ENCODE results near the gene ZNF282.
"Not testable (repeated sequence)": the region's sequence is repeated elsewhere in the genome, so short reads cannot be mapped to it uniquely, and the experiment has no call there.

The ZNF282 gene

DNA sequence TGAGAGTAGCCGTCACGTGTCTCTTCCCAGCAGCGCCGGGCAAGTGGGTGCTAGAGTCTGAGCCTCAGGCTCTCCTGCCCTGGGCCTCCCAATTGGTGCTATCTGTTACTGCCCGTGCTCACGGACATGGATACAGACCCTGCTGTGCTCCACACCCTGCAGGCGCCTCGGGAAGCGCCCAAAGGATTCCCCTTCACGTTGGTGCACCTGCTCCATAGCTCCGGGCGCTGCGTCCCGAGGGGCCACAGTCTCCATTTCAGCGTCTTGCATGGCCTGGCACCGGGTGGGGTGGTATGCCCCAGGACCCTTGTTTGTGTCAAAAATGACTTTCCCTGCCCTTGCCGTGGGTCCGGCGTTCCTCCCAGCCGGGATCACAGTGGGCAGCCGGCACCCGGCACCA lies 30.3 kb downstream of the ZNF282 start:
- DNase-seq (ENCODE audit: low read depth), result no peak

- not testable (repeated sequence) for DNase-seq (ENCODE audit: low read depth)
Observed at GRCh38 chr7:149226366-149226765, 31.0 kb downstream of the ZNF282 start.

DNA sequence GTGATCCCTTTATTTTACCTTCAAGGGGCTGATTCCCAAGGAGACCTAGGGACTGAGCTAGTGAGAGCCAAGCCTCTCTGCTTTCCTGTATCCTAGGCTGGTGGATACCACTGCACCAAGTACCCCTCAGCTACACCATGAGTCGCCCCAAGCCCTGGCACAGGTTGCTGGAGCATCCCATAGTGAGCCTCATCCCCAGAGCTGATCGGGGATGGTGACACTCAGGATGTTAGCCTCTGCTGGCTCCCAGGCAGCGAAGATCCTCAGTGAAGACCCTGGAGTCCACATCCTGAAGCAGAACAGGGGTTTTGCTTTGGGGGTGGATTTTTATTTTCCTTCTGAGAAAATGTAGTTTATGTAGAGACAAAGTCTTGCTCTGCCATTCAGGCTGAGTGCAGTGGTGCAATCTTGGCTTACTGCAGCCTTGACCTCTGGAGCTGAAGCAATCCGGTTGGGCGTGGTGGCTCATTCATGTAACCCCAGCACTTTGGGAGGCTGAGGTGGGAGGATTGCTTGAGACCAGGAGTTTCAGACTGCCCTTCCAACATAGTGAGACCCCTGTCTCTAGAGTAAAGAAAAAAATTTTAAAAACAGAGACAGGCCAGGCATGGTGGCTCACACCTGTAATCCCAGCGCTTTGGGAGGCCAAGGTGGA lies 31.6 kb downstream of the ZNF282 start:
- DNase-seq (ENCODE audit: low read depth), result no peak

- no peak for DNase-seq (ENCODE audit: low read depth)
Observed at GRCh38 chr7:149228831-149229471, 33.6 kb downstream of the ZNF282 start.

- no peak for DNase-seq (ENCODE audit: low read depth)
Observed at GRCh38 chr7:149229526-149229925, 34.2 kb downstream of the ZNF282 start.

- DNase-seq (ENCODE audit: low read depth), result no peak
Observed at GRCh38 chr7:149232362-149232761, 37.0 kb downstream of the ZNF282 start.

- not testable (repeated sequence) for DNase-seq (ENCODE audit: low read depth)
Observed at GRCh38 chr7:149233655-149234204, 38.4 kb downstream of the ZNF282 start.

- DNase-seq (ENCODE audit: low read depth), result no peak
Observed at GRCh38 chr7:149237502-149237901, 42.2 kb downstream of the ZNF282 start.

DNA sequence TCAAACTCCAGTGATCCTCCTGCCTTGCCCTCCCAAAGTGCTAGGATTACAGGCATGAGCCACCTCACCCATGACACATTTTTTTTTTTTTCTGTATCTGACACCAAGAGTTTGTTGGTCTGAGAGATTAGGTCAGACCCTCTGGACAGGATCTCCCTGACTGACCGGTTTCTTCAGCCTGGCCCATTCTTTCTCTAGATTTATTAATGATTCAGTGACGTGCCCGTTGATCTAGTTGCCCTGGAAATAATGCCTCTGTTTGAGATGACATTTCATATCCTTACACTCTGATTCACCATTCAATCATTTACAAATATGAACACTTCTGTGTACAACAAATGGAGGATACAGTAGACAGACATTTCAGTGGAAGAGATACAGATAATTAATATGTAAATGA lies 42.7 kb downstream of the ZNF282 start:
- DNase-seq (ENCODE audit: low read depth), result no peak

- peak; percentile 84 for DNase-seq (ENCODE audit: low read depth)
Observed at GRCh38 chr7:149239345-149240143, 44.2 kb downstream of the ZNF282 start, which contains the start of gene ZNF212. ZNF212 (plus strand) TSS chr7:149239651; CDS start chr7:149239779, 128 bp downstream.

DNA sequence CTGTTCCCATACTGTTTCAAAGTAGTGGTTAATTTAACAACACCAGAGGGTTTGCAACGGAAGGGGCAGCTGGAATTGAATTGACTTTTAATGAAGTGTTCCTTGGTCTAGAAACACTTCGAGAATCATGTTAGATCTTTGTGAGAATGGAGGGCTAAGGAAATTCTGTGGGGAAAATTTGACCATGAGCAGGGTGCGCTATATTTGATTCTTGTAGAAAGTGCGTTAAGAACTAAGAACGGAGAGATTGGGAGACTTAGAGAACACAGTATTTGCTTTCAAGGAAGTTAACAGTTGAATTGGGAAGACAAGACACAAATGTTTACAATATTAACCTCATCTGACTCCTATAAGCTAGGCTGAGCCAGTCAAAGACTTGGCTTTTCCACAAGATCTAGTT lies 45.3 kb downstream of the ZNF282 start:
- DNase-seq (ENCODE audit: low read depth), result no peak

DNA sequence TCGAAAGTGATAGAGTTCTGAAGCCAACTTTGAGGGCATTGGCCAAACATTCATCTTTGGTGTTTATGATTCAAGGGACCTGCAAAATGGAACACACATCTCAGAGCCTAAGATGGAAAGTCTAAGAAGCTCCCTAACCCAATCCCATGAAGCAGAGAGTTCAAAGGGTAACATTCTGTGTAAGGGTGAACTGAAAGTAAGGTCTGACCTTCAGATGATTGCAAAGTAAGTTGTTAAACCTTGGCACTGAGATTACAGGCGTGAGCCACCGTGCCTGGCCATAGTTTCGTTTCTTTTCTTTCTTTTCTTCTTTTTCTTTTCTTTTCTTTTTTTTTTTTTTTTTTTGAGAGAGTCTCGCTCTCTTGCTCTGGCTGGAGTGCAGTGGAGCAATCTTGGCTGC lies 46.4 kb downstream of the ZNF282 start:
- DNase-seq (ENCODE audit: low read depth), result no peak

- no peak for DNase-seq (ENCODE audit: low read depth)
Observed at GRCh38 chr7:149245244-149245643, 49.9 kb downstream of the ZNF282 start.

DNA sequence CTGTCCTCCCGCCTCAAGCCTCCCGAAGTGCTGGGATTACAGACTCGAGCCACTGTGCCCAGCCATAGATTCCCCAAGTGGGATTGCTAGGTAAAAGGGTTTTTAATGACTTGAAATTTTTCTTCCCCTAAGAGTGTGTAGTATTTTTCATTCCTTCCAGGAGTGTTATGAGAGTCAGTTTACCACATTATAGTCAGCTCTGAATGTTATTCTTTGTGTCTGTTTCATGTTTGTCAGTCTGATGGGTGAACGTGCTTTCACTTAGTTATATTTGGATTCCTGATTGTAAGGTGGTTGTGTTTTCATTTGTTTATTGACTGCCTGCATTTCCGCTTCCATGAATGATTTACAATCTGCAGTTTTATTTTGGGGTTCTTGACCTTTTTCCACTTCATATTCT lies 50.4 kb downstream of the ZNF282 start:
- no peak for DNase-seq (ENCODE audit: low read depth)

DNA sequence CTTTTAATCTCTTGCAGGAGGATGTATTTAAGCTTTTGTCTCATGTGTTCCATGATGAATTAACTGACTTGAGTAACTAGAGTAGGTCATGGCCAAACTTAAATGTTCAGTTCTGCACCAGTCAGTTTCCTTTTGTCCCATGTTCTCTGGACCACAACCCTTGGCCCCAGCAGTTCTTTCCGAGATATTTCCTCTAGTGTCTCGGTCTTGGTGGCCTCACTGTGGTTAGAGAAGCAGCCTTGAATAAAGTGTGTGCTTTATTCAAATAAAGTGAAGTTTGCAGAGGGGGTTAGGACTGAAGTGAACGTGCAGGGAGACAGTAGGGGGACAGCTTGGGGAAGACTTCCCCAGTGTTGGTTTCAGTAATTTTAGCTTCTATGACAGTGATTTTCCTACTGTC lies 53.4 kb downstream of the ZNF282 start:
- DNase-seq (ENCODE audit: low read depth), result no peak

DNA sequence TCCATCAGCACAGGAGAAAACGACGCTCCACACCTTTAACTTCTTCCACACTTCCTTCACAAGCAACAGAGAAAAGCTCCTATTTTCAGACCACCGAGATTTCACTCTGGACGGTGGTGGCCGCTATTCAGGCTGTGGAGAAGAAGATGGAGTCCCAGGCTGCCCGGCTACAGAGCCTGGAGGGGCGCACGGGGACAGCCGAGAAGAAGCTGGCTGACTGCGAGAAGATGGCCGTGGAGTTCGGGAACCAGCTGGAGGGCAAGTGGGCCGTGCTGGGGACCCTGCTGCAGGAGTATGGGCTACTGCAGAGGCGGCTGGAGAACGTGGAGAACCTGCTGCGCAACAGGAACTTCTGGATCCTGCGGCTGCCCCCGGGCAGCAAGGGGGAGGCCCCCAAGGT lies 54.8 kb downstream of the ZNF282 start:
- not testable (repeated sequence) for DNase-seq (ENCODE audit: low read depth)

DNA sequence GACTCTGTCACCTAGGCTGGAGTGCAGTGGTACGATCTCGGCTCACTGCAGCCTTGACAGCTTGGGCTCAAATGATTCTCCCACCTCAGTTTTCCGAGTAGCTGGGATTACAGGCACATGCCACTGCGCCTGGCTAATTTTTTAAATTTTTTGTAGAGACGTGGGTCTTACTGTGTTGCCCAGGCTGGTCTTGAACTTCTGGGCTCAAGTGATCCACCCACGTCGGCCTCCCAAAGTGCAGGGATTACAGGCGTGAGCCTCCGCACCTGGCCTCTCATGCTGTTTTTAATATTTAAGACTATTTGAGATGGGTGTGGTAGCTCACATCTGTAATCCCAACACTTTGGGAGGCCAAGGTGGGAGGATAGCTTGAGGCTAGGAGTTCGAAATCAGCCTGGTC lies 56.2 kb downstream of the ZNF282 start:
- DNase-seq (ENCODE audit: low read depth), result not testable (repeated sequence)

DNA sequence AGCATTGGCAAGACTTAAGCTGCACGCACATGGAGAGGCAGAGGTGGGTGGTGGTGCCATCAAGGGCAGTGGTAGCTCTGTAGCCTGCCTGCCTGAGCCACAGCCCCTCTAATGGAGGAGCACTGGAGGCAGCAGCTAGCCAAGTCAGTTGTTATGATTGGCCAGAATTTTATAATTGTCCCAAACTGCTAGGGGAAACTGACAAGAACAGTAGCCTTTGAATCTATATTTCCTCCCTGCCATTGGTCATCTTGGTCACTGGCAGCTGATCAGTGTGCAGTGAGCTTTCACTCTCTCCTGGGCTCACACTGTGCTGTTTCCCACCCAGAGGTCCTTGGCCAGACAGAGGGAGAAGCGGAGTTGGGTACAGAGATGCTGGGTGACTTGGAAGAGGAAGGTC lies 57.0 kb downstream of the ZNF282 start:
- DNase-seq (ENCODE audit: low read depth), result no peak

- no peak for DNase-seq (ENCODE audit: low read depth)
Observed at GRCh38 chr7:149253665-149254064, 58.3 kb downstream of the ZNF282 start.

GRCh38 chr7:149254181-149254858 lies 59.0 kb downstream of the ZNF282 start:
- no peak for DNase-seq (ENCODE audit: low read depth)

GRCh38 chr7:149255174-149255573 lies 59.8 kb downstream of the ZNF282 start:
- DNase-seq (ENCODE audit: low read depth), result no peak

GRCh38 chr7:149256568-149256967 lies 61.2 kb downstream of the ZNF282 start:
- DNase-seq (ENCODE audit: low read depth), result no peak

Data from activated T-helper 1 cell treated with Interleukin-2 at 50 U/mL for 16 hours (primary cell).